HG02938 (cell line): ENCODE results near the gene RANBP17.
"Not testable (repeated sequence)": the region's sequence is repeated elsewhere in the genome, so short reads cannot be mapped to it uniquely, and the experiment has no call there.

Source experiments
- ATAC-seq: cut with Tn5 transposase; IDR thresholded peaks from one replicate; pipeline ENCODE4 v1.9.1; 2021; ENCODE audit warnings: mild to moderate bottlenecking, moderate library complexity; ENCODE audit not compliant: unreplicated experiment

Gene RANBP17

GRCh38 chr5:171283753-171284152 is 421.9 kb downstream of the RANBP17 start:
- ATAC-seq = no peak

DNA sequence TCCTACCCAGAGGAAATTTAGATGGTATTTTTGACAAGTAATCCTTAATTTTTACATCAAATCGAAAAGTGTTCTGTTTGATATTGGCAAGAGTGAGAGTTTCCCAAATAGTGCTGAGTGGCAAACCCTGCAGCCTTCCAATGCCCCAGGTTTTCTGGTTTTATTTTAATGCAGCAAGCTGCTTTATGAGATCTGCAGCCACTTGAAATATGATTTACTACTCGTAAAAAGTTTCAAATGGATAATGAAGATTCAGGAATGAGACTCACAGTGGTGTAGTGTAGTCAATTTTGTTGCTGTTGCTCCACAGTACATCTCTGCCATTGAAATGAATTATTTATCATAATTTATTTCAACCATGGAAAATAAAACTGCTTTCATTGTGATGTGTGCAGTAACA is 423.6 kb downstream of the RANBP17 start:
- ATAC-seq = no peak

DNA sequence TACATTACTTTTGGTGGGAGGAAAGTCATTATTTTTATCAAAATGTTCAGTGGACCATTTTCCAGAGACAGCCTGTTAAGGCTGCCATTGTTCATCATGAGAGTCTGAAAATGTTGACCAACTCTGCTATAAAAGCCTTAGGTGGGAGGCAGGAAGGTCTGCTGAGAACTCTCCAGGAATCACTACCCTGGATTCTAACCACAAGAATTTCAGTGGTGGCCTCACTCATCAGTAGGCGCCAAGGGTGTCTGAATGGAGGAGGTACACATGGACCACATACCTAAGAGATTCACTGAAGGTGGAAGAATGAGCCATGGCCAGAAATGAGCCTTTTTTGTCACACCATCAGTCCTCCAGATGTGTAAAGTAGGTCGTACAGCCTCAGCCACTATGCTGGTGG is 426.2 kb downstream of the RANBP17 start:
- no peak for ATAC-seq

DNA sequence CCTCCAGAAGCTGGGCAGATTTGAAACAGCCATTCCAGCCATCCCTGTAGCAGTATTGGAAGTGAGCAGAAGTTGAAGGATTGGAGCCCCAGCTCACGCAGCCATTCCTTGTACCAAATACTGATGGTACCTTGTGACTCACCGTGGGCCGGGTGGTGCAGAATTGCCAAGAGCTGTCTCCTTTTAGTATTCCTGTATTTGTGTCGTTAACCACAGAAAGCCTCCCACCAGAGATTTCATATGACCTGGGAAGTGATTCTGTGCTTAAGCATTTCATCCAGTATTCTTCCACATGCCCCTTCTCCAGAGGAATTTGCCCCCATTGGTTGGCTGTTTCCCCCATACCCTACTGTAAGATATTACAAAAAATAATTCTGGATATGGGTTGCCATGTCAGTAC is 429.6 kb downstream of the RANBP17 start:
- ATAC-seq = no peak

DNA sequence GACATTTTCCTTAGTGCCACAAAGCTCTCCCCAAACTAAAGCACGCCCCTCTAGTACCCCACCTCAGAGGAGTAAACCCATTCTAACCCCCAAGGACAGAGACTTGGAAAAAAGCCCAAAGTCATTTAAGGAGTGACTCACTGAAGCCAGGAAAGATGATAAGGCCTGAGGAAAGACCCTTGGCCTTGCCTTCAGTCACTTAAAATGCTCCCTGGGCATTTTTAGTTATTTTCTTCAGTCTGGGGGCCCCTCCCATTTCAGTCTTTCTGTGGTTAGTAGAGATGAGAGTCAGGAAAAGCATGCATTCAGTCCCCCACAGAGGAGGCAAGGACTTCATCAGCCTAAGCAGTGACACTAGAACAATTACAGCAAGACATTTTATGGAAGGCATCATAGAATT is 433.5 kb downstream of the RANBP17 start:
- ATAC-seq = no peak

DNA sequence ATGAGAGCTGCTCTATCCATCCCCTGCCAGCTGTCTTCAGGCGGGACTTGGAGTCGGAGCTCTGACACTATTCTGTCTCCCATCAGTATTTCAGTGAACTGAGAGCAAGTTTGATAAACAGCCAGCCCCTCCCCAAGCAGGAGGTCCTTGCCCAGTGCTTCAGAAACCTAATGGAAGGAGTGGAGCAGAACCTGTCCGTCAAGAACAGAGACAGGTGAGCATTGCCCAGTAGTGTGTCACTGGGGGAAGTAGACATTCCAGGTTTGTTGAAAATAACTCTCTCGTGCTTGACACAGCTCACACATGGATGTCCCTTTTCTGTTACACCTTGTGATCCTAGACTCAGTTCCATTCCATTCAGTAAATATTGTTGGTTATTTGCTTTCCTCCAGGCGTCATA is 434.0 kb downstream of the RANBP17 start:
- ATAC-seq = no peak

GRCh38 chr5:171297941-171298340 is 436.1 kb downstream of the RANBP17 start:
- ATAC-seq = not testable (repeated sequence)

- no peak for ATAC-seq
Observed at GRCh38 chr5:171299228-171299627, 437.4 kb downstream of the RANBP17 start.

DNA sequence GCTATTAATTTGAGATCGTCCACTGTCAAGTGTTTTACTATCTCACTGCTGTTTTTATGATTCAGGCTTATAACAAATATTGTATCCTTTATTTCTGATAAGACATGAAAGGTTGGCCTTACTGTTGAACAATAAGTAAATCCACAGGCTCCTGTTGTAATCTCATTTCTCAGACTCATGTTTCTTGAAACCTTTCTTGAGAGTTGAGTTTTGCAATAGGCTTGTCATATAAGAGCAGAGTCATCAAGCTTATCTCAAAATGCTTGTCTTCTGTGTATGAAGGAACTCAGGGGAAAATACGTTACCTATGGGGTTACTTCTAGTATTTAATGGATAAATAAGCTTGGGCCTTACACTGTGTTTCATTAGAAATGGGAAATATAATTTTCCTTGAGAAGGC is 438.0 kb downstream of the RANBP17 start:
- no peak for ATAC-seq

DNA sequence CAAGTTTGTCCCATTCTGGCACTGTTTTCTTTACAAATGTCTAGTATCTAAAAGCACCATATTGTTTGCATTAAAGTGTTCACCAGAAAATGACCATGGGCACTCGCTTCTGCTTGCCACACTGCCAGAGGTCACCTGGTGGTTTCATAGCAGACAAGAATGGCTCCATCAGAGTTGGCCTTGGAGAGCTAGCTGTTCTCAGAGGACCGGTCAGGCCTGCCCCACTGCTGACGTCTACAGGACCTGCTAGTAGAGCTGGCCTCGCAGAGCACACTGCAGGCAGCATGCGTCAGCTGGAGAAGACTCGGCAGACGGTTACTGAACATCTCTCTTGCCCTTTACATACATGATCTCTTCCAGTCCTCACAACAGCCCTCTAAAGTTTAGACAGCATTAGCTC is 438.5 kb downstream of the RANBP17 start:
- no peak for ATAC-seq

DNA sequence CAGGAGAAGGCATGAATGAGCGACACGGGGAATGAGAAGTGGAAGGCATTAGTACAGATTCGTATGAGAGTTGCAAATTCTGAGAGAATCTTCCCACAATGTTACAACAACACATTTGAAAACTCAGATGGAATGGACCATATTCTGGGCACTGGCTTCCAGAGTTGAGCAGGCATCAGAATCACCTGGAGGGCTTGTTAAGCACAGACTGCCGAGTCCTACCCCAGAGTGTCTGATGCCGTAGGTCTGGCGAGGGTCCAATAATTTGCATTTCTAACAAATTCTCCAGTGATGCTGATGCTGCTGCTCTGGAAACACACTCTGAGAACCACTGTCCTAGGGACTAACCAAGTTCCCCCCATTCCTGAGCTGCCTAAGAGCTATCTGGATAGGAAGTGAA is 444.3 kb downstream of the RANBP17 start:
- ATAC-seq = no peak

DNA sequence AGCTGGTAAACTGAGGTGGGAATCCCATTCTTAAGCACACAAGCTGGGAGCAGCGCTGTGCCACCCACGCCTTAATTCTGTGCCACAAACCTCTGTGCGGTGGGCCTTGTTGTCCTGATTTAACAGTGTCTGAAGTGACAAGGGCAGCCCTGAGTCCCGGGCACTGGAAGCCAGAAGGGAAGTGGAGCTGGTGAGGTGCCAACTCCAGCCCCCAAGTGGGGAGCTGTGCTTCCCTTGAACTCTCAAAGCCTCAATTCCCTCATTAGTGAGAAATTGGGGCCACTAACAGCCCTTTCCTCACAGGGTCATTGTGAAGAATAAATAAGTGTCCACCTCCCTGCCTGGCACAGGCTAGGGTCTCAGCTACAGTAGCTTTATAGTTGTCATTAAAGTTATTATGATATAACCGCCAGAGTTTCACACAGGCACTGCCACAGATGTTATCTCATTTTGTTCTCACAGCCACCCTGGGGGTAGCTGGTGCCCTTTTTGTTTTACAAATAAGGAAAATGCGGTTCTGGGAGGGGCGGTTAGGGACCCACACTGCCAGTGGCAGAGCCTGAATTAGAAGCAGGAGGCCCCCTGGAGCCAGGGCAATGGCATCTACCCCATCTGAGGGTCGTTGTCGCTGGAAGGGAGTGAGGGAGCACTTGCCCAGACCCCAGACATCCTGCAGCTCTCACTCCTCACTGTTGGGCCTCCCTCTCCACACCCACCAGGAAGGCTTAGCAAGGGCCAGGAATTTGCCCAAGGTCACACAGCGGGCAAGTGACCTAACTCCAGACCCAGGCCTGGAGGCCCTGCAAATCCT is 445.2 kb downstream of the RANBP17 start:
- ATAC-seq = no peak

DNA sequence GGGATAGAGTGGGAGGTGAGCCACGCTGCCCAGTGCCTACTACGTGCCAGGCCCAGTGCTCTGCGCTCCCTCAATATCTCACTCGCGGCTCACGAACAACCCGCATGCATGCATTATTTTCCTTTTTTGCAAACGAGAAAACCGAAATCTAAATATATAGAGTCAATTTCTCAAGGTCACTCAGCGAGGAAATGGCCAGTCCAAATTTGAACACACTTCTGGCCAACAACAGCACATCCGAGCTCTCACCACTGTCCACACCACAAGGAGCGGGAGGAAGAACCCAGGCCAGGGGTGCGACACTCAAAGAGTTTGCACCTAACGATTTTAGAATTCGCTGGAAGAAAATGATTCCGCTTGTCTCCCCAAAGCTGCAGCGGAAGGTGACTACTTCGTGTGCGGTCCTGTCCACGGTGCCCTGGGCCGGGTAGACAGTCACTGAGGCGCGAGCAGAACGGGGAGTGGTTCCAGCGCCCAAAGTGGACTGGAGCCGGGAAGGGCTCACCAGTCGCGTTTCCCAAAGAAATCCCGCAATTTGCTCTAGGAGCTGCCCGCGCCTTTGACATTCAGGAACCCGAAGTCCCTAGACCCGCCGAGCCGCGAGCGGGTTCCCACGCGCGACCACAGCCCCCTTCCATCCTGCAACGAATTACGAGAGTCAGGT is 446.1 kb downstream of the RANBP17 start:
- ATAC-seq = no peak

DNA sequence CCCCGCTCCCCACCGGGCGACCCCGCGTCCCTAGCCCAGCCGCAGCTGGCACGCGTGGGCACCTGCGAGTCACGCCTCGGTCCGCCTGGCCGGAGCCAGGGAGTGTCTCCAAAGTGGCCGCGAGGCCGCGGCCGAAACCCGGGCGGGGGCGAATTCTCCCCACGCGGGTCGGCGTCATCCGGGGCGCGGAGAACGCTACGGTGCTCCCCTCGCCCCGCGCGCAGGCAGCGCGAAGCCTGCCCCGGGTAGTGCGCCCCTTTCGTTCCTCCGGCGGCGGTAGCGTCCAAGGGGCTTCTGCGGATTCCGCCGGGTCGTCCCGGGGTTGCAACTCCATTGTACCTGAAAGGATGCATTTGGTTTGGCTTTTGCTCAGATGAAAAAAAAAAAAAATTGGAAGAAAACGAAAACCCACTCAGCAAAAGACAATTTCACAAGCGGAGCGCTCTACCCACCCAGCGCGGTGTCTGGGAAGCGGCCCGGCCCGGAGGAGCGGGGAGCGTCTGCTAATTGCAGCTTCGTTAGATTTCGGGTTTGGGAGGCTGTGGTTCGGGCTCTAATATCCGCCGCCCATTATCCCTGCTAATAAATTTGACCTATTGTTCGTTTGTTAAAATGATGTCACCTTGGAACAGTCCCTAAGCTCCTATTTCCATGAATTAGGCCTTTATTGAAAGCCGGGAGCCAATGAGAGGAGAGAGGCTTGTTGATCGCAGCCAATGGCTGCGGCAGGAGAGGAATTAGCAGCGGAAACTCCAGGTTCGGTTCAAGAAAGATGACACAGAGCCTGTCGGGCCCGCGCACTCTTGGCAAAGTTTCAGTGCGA is 446.8 kb downstream of the RANBP17 start, which contains the start of gene TLX3:
Gene TLX3 (plus strand): TSS at position 796 of the 823 bp plus-strand sequence. CDS start 118 bp downstream, outside the sequence.
- no peak for ATAC-seq

DNA sequence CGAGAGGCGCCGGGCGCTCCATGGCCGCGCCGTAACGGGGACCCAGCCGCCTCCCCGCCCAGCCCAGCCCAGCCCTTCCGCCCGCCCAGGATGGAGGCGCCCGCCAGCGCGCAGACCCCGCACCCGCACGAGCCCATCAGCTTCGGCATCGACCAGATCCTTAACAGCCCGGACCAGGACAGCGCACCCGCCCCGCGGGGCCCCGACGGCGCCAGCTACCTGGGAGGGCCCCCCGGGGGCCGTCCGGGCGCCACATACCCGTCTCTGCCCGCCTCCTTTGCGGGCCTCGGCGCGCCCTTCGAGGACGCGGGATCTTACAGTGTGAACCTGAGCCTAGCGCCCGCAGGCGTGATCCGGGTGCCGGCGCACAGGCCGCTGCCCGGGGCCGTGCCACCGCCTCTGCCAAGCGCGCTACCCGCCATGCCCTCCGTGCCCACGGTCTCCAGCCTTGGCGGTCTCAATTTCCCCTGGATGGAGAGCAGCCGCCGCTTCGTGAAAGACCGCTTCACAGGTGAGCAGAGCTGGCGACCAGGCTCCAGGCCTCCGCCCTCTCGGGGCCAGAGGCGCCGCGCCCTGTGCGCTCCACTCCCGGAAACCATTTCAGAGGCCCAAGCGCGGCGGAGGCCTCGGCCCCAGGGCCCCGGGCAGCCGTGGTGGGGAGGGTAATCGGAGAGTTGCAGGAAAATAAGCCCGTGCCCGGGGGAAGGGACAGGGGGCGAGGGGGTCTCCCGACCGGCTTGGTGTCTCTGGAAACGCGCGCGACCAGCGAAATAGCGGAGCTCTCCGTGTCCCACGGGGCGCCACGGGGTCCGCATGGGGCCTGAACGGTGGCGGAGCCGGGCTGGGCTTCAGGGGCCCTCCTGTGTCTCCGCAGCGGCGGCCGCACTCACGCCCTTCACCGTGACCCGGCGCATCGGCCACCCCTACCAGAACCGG is 447.7 kb downstream of the RANBP17 start:
- no peak for ATAC-seq

GRCh38 chr5:171310212-171310818 is 448.5 kb downstream of the RANBP17 start:
- ATAC-seq = no peak

GRCh38 chr5:171310819-171311321 is 449.1 kb downstream of the RANBP17 start:
- no peak for ATAC-seq

- ATAC-seq = no peak
Observed at GRCh38 chr5:171311322-171312077, 449.7 kb downstream of the RANBP17 start.
